Measurements from ENCODE around the gene RMDN3.

- TF ChIP-seq POLR2A (IDR thresholded peaks at IDR 0.05; ENCODE audit: low read length) (no peak), GATA1 (IDR thresholded peaks at IDR 0.05; ENCODE audit: low read depth, low read length) (no peak)
Measured at GRCh38 chr15:40785814-40786213, 30.8 kb upstream of the RMDN3 start.

All from erythroblast (primary cell).